GM18502 (cell line): ENCODE data around the gene ASPA.

Experiments
- ATAC-seq: cut with Tn5 transposase; IDR thresholded peaks from one replicate; pipeline ENCODE4 v1.9.1; 2021; ENCODE audit warnings: mild to moderate bottlenecking; ENCODE audit not compliant: unreplicated experiment, poor library complexity

Gene ASPA

GRCh38 chr17:3532106-3532858 lies 56.5 kb downstream of the ASPA start:
- no peak for ATAC-seq

- ATAC-seq, result no peak
Measured at GRCh38 chr17:3532859-3533142, 57.0 kb downstream of the ASPA start.

GRCh38 chr17:3533752-3534151 lies 58.0 kb downstream of the ASPA start:
- ATAC-seq, result no peak

GRCh38 chr17:3534881-3535252 lies 59.1 kb downstream of the ASPA start:
- no peak for ATAC-seq

- ATAC-seq, result peak; percentile 58
Measured at GRCh38 chr17:3535253-3535995, 59.6 kb downstream of the ASPA start.

GRCh38 chr17:3536716-3537115 lies 60.9 kb downstream of the ASPA start:
- no peak for ATAC-seq

- no peak for ATAC-seq
Measured at GRCh38 chr17:3539881-3540540, 64.2 kb downstream of the ASPA start.

GRCh38 chr17:3542410-3543088 lies 66.8 kb downstream of the ASPA start:
- ATAC-seq, result no peak

- ATAC-seq, result no peak
Measured at GRCh38 chr17:3543453-3543852, 67.7 kb downstream of the ASPA start.

GRCh38 chr17:3544365-3544764 lies 68.6 kb downstream of the ASPA start:
- no peak for ATAC-seq

- ATAC-seq, result no peak
Measured at GRCh38 chr17:3545151-3545550, 69.4 kb downstream of the ASPA start.

GRCh38 chr17:3546521-3546920 lies 70.7 kb downstream of the ASPA start:
- ATAC-seq, result no peak

GRCh38 chr17:3546997-3547396 lies 71.2 kb downstream of the ASPA start:
- no peak for ATAC-seq

GRCh38 chr17:3547628-3548027 lies 71.8 kb downstream of the ASPA start:
- ATAC-seq, result no peak

- ATAC-seq, result no peak
Measured at GRCh38 chr17:3549610-3550162, 73.9 kb downstream of the ASPA start.

GRCh38 chr17:3551189-3551588 lies 75.4 kb downstream of the ASPA start:
- ATAC-seq, result no peak

GRCh38 chr17:3552916-3553315 lies 77.1 kb downstream of the ASPA start:
- no peak for ATAC-seq
